ENCODE data around the gene FCER1G. TPM values are rescaled to one million over a fixed set of nuclear protein-coding genes. Genes with fewer than 3 reads are reported as not detected.

Gene FCER1G
- total RNA-seq, 2 donors from 2014 or later, result 0.68 to 0.69 TPM

DNA sequence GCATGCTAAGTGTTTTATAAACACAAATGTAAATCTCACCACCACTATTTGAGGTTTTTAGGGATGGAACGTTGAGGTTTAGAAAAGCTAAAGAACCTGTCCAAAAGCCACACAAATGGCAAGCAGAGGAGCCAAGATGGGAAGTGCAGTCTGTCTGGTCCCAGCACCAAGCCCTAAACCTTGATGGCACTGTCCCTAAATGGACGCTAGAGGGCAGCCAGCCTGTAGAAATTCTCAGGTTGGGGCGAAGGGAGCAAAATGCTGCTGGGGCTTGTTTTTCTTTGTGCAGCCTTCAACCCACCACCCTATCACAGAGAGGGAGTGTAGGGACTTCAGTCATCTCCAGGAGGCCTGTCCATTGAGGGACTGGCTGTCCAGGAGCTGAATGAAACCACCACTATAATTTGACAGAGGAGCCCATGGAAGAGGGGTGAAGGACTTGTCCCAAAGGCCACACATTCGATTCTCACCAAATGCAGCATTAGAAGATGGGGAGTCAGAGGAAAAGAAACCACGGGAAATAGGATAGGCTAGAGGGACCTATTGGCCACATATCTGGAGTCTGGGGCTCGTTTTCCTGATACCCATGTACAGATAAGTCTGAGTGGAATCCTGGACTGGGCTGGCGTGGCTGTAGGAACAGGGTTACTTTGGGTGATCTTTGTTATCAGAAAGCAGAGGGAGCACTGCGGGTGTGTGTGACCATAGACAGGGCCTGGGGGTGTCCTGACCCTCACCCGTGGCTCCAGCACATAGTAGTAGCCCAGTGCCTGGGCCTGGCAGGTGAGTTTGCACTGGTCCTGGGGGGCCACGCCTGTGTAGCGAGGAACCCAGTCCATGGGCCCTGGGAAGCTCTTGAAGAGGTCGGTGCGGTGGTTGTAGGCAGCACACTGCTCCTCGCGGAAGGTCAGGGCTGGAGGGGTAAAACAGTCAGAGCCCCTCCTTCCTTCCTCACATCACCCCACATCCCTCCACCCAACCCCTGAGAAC, 22.3 kb upstream of the FCER1G start:
- H3K27me3 ChIP-seq (ENCODE audit: control insufficient read depth, insufficient read depth, low read length, poor library complexity, severe bottlenecking), result no peaks in the 10 kb centered on the region
- H3K27me3 Mint-ChIP-seq (ENCODE audit: insufficient read depth), result no peaks in the 10 kb centered on the region
- peak overlapping the region; percentile 62 for H3K27ac Mint-ChIP-seq
- TF ChIP-seq, protein P1, sequence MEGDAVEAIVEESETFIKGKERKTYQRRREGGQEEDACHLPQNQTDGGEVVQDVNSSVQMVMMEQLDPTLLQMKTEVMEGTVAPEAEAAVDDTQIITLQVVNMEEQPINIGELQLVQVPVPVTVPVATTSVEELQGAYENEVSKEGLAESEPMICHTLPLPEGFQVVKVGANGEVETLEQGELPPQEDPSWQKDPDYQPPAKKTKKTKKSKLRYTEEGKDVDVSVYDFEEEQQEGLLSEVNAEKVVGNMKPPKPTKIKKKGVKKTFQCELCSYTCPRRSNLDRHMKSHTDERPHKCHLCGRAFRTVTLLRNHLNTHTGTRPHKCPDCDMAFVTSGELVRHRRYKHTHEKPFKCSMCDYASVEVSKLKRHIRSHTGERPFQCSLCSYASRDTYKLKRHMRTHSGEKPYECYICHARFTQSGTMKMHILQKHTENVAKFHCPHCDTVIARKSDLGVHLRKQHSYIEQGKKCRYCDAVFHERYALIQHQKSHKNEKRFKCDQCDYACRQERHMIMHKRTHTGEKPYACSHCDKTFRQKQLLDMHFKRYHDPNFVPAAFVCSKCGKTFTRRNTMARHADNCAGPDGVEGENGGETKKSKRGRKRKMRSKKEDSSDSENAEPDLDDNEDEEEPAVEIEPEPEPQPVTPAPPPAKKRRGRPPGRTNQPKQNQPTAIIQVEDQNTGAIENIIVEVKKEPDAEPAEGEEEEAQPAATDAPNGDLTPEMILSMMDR (conservative IDR thresholded peaks at IDR 0.05), result peak; percentile 89
- H3K4me1 Mint-ChIP-seq, result peaks cover 16% of the 10 kb centered on the region
- no peak overlapping the region for H3K4me3 Mint-ChIP-seq
- H3K9me3 Mint-ChIP-seq, result no peaks in the 10 kb centered on the region
- no peak overlapping the region for H3K27ac ChIP-seq (ENCODE audit: low read depth, low read length)
- H3K4me1 ChIP-seq (ENCODE audit: control insufficient read depth, insufficient read depth, low read length), result no peaks in the 10 kb centered on the region
- no peak overlapping the region for H3K4me3 ChIP-seq (ENCODE audit: low read length)
- WGBS, 2 experiments (ENCODE audit: insufficient coverage in 1 of 2, insufficient read length in 1 of 2), result 66 to 73% methylated on average over 4 to 14 of the region's 15 CpGs
- H3K36me3 ChIP-seq (ENCODE audit: control insufficient read depth, insufficient read depth, low read length), result no peaks in the 10 kb centered on the region
- no peak overlapping the region for H3K9ac ChIP-seq (ENCODE audit: extremely low read depth, low read length, poor library complexity, severe bottlenecking)
- H3K9me3 ChIP-seq (ENCODE audit: control insufficient read depth, low read length), result no peaks in the 10 kb centered on the region
- no peaks in the 10 kb centered on the region for H3K36me3 Mint-ChIP-seq (ENCODE audit: low read depth)
- DNase-seq, result peak; percentile 87

- H3K9ac ChIP-seq (ENCODE audit: extremely low read depth, low read length, poor library complexity, severe bottlenecking), result no peak overlapping the region
- Mint-ChIP-seq H3K27ac (no peak overlapping the region), H3K4me3 (no peak overlapping the region), H3K9me3 (no peaks in the 10 kb centered on the region), H3K4me1 (peaks cover 26% of the 10 kb centered on the region), H3K27me3 (ENCODE audit: insufficient read depth) (no peaks in the 10 kb centered on the region), H3K36me3 (ENCODE audit: low read depth) (no peaks in the 10 kb centered on the region)
- DNase-seq, result no peak
- WGBS, 2 experiments (ENCODE audit: insufficient coverage in 1 of 2, insufficient read length in 1 of 2), result 94 to 99% methylated on average over 14 to 21 of the region's 21 CpGs
- no peak overlapping the region for H3K27ac ChIP-seq (ENCODE audit: low read depth, low read length)
- H3K27me3 ChIP-seq (ENCODE audit: control insufficient read depth, insufficient read depth, low read length, poor library complexity, severe bottlenecking), result no peaks in the 10 kb centered on the region
- TF ChIP-seq, protein P1 (conservative IDR thresholded peaks at IDR 0.05), result peak; percentile 12
- no peaks in the 10 kb centered on the region for H3K36me3 ChIP-seq (ENCODE audit: control insufficient read depth, insufficient read depth, low read length)
- no peak overlapping the region for H3K4me3 ChIP-seq (ENCODE audit: low read length)
- H3K9me3 ChIP-seq (ENCODE audit: control insufficient read depth, low read length), result no peaks in the 10 kb centered on the region
- peaks cover 4% of the 10 kb centered on the region for H3K4me1 ChIP-seq (ENCODE audit: control insufficient read depth, insufficient read depth, low read length)
These were observed 21.4 kb upstream of the FCER1G start for GRCh38 chr1:161193561-161194235.

DNA sequence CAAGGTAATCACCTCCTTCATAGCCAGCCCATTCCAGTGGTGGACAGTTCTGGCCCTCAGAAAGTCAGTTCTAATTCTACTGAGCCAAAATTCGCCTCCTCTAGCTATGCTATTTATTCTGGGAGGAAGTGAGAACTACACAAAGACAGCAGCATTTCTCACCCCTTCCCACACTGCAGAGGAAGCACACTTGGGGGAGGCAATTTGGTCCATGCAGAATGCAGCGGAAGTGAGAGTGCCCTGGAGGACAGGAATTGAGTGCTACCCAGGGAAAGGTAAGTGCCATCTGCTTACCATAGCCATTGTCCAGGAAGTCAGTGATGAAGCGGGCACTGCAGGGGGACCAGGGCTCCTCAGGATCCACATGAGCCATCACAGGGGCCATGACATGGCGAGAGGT, 19.9 kb upstream of the FCER1G start:
- Histone ChIP-seq H3K9me3 (ENCODE audit: control insufficient read depth, low read length) (no peaks in the 10 kb centered on the region), H3K9ac (ENCODE audit: extremely low read depth, low read length, poor library complexity, severe bottlenecking) (no peak overlapping the region), H3K36me3 (ENCODE audit: control insufficient read depth, insufficient read depth, low read length) (no peaks in the 10 kb centered on the region), H3K27me3 (ENCODE audit: control insufficient read depth, insufficient read depth, low read length, poor library complexity, severe bottlenecking) (no peaks in the 10 kb centered on the region), H3K4me3 (ENCODE audit: low read length) (no peak overlapping the region), H3K27ac (ENCODE audit: low read depth, low read length) (no peak overlapping the region), H3K4me1 (ENCODE audit: control insufficient read depth, insufficient read depth, low read length) (peaks cover 4% of the 10 kb centered on the region)
- TF ChIP-seq, protein P1 (conservative IDR thresholded peaks at IDR 0.05), result no peak
- WGBS, 2 experiments (ENCODE audit: insufficient coverage in 1 of 2, insufficient read length in 1 of 2), result 89 to 93% methylated on average over 4 of the region's 4 CpGs
- no peak for DNase-seq
- Mint-ChIP-seq H3K4me1 (peaks cover 37% of the 10 kb centered on the region), H3K9me3 (no peaks in the 10 kb centered on the region), H3K4me3 (no peak overlapping the region), H3K27me3 (ENCODE audit: insufficient read depth) (no peaks in the 10 kb centered on the region), H3K36me3 (ENCODE audit: low read depth) (no peaks in the 10 kb centered on the region), H3K27ac (no peak overlapping the region)

Measured in endodermal cell (in vitro differentiated cells).